Endothelial cell (in vitro differentiated cells): Measurements from ENCODE around the gene SAA4. TPM values are rescaled to one million over a fixed set of nuclear protein-coding genes. Genes with fewer than 3 reads are reported as not detected.
A peak's percentile ranks its signal among the peaks of the same experiment; 100 is the strongest.

Source experiments
- DNase-seq: peaks from one replicate; pipeline ENCODE4 v3.0.0; 2021; ENCODE audit warnings: low spot score
- H3K27ac Mint-ChIP-seq: one replicate; pipeline ENCODE4 v1.8.0; 2021; ENCODE audit warnings: mixed read lengths, inconsistent platforms; ENCODE audit not compliant: unreplicated experiment
- H3K27me3 Mint-ChIP-seq: one replicate; pipeline ENCODE4 v1.8.0; 2021; ENCODE audit warnings: mild to moderate bottlenecking, moderate library complexity, mixed read lengths, inconsistent platforms; ENCODE audit not compliant: unreplicated experiment
- H3K36me3 Mint-ChIP-seq: one replicate; pipeline ENCODE4 v1.8.0; 2021; ENCODE audit warnings: mild to moderate bottlenecking, low read depth, mixed read lengths, inconsistent platforms; ENCODE audit not compliant: unreplicated experiment
- H3K4me1 Mint-ChIP-seq: one replicate; pipeline ENCODE4 v1.8.0; 2021; ENCODE audit warnings: mild to moderate bottlenecking, mixed read lengths, inconsistent platforms; ENCODE audit not compliant: unreplicated experiment
- H3K4me3 Mint-ChIP-seq: one replicate; pipeline ENCODE4 v1.8.0; 2021; ENCODE audit warnings: mild to moderate bottlenecking, mixed read lengths, inconsistent platforms; ENCODE audit not compliant: unreplicated experiment
- H3K9me3 Mint-ChIP-seq: one replicate; pipeline ENCODE4 v1.8.0; 2021; ENCODE audit warnings: mixed read lengths, inconsistent platforms; ENCODE audit not compliant: unreplicated experiment
- total RNA-seq: library from RNA; stranded (reverse); fragmentation: NEBNext Ultra II Directional; extraction: Animal tissue kit (Norgen Biotek cat#: 25700); gene quantifications from one replicate; pipeline ENCODE4 v1.2.1, GENCODE V29; 2021; ENCODE audit not compliant: unreplicated experiment
- TF ChIP-seq, protein P1 (sequence below): fragments of 200-600 bp; sonication (generic); IDR thresholded peaks from one replicate; pipeline ENCODE4 v1.5.0; 2021; ENCODE audit warnings: antibody characterized with exemption; ENCODE audit not compliant: unreplicated experiment

Gene SAA4
- total RNA-seq, 1 donor from 2014 or later: not detected

GRCh38 chr11:18245396-18245795 is 8.8 kb upstream of the SAA4 start:
- no peaks in the 10 kb centered on the region for H3K27me3 Mint-ChIP-seq
- peaks cover 5% of the 10 kb centered on the region for H3K4me1 Mint-ChIP-seq
- H3K9me3 Mint-ChIP-seq: no peaks in the 10 kb centered on the region
- no peaks in the 10 kb centered on the region for H3K36me3 Mint-ChIP-seq
- no peak overlapping the region for H3K4me3 Mint-ChIP-seq
- DNase-seq: no peak
- TF ChIP-seq, protein P1, sequence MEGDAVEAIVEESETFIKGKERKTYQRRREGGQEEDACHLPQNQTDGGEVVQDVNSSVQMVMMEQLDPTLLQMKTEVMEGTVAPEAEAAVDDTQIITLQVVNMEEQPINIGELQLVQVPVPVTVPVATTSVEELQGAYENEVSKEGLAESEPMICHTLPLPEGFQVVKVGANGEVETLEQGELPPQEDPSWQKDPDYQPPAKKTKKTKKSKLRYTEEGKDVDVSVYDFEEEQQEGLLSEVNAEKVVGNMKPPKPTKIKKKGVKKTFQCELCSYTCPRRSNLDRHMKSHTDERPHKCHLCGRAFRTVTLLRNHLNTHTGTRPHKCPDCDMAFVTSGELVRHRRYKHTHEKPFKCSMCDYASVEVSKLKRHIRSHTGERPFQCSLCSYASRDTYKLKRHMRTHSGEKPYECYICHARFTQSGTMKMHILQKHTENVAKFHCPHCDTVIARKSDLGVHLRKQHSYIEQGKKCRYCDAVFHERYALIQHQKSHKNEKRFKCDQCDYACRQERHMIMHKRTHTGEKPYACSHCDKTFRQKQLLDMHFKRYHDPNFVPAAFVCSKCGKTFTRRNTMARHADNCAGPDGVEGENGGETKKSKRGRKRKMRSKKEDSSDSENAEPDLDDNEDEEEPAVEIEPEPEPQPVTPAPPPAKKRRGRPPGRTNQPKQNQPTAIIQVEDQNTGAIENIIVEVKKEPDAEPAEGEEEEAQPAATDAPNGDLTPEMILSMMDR: no peak
- no peak overlapping the region for H3K27ac Mint-ChIP-seq

- peak; percentile 66 for DNase-seq
- Mint-ChIP-seq H3K4me1 (peaks cover 5% of the 10 kb centered on the region), H3K4me3 (no peak overlapping the region), H3K9me3 (no peaks in the 10 kb centered on the region), H3K27me3 (no peaks in the 10 kb centered on the region), H3K27ac (peak overlapping the region; percentile 59), H3K36me3 (no peaks in the 10 kb centered on the region)
- TF ChIP-seq, protein P1: peak; percentile 90
These were observed 7.3 kb upstream of the SAA4 start for GRCh38 chr11:18243783-18244362.

DNA sequence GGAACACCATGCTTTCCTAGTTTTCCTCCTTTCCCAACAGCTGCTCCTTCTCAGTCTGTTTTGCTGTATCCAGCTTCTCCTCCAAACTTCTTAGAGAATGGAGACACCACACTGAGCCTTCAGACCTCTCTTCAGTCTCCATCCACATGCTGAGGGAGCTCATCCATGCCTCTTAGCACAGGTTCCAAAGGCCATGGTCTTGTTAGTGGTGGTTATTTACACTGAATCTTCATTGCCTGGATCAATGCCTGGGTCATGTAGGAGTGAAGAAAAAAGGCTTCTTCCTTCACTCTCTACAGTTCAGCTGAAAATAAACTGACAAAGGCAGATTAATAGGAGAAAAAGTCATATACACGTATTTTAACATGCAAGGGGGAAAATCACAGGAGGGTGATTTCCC is 3.1 kb upstream of the SAA4 start:
- H3K4me1 Mint-ChIP-seq: peaks cover 4% of the 10 kb centered on the region
- no peaks in the 10 kb centered on the region for H3K36me3 Mint-ChIP-seq
- H3K4me3 Mint-ChIP-seq: no peak overlapping the region
- no peaks in the 10 kb centered on the region for H3K27me3 Mint-ChIP-seq
- TF ChIP-seq, protein P1: no peak
- DNase-seq: no peak
- no peak overlapping the region for H3K27ac Mint-ChIP-seq
- H3K9me3 Mint-ChIP-seq: no peaks in the 10 kb centered on the region

DNA sequence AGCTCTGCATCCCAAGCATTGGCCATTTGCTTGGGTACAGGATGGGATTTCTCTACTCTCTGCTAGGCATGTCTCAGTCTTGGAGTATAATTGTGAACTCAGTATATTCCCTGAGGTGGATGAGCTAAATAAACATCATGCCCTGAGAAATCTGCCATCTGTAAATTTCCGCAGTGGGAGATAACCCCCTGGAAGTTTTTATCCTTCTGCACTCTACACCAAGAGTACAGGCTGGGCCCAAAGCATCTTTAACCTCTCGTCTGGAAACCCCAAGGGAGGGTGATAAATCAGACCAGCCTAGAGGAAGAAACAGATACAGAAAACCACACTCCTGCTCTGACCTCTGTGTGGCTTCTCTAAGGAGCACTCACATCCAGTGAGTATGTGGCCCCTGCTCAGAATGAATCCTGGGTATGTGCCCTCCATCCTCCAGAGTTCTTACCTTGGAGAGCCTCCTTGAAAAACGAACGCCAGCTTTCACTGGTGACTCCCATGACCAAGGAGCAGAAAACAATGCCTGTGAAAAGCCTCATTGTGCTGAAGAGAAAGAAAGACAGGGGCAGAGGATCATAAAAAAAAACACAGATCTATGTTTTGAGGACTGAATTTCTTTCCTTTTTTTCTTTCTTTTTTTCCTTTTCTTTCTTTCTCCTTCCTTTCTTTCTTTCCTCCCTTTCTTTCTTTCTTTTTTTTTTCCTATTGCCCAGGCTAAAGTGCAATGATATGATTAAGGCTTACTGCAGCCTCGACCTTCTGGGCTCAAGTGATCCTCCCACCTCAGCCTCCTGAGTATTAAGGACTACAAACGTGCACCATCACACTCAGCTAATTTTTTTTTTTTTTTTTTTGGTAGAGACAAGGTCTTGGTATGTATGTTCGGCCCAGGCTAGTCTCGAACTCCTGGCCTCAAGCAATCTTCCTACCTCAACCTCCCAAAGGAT is 938 bp downstream of the SAA4 start:
- no peaks in the 10 kb centered on the region for H3K4me1 Mint-ChIP-seq
- TF ChIP-seq, protein P1: no peak
- H3K4me3 Mint-ChIP-seq: no peak overlapping the region
- DNase-seq: no peak
- H3K36me3 Mint-ChIP-seq: no peaks in the 10 kb centered on the region
- H3K27ac Mint-ChIP-seq: no peak overlapping the region
- no peaks in the 10 kb centered on the region for H3K9me3 Mint-ChIP-seq
- H3K27me3 Mint-ChIP-seq: no peaks in the 10 kb centered on the region

GRCh38 chr11:18233912-18234311 is 2.7 kb downstream of the SAA4 start:
- H3K27ac Mint-ChIP-seq: no peak overlapping the region
- no peaks in the 10 kb centered on the region for H3K27me3 Mint-ChIP-seq
- TF ChIP-seq, protein P1: no peak
- no peak for DNase-seq
- no peak overlapping the region for H3K4me3 Mint-ChIP-seq
- H3K4me1 Mint-ChIP-seq: no peaks in the 10 kb centered on the region
- no peaks in the 10 kb centered on the region for H3K36me3 Mint-ChIP-seq
- no peaks in the 10 kb centered on the region for H3K9me3 Mint-ChIP-seq
